ENCODE results near the gene KCTD10.
"Not testable (repeated sequence)": the region's sequence is repeated elsewhere in the genome, so short reads cannot be mapped to it uniquely, and the experiment has no call there.

KCTD10 gene

GRCh38 chr12:109473526-109474270 lies 3.4 kb downstream of the KCTD10 start:
- not testable (repeated sequence) for DNase-seq (ENCODE audit: low read depth in 2 of 2, low spot score in 1 of 2)

- no peak for DNase-seq (ENCODE audit: low read depth in 2 of 2, low spot score in 1 of 2)
Measured at GRCh38 chr12:109473006-109473405, 4.1 kb downstream of the KCTD10 start.

DNA sequence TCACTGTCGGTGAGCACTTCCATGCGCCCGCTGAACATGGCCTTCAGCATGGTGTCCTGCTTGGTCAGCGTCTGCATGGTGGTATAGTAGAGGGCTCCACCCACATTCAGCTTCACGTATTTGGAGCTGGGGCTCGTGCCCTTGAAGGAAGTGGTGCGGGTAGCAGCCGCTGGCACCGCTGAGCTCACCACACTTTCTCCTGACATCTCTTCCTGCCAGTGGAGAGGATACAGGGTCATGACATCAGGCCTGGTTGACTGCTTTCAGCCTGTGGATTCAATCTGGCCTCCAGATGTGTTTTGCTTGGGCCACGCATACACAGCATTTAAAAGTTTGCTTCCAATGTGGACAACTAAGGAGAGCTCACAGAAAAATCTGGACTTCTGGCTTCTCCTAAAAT lies 7.6 kb downstream of the KCTD10 start:
- DNase-seq (ENCODE audit: low read depth in 2 of 2, low spot score in 1 of 2): no peak

DNA sequence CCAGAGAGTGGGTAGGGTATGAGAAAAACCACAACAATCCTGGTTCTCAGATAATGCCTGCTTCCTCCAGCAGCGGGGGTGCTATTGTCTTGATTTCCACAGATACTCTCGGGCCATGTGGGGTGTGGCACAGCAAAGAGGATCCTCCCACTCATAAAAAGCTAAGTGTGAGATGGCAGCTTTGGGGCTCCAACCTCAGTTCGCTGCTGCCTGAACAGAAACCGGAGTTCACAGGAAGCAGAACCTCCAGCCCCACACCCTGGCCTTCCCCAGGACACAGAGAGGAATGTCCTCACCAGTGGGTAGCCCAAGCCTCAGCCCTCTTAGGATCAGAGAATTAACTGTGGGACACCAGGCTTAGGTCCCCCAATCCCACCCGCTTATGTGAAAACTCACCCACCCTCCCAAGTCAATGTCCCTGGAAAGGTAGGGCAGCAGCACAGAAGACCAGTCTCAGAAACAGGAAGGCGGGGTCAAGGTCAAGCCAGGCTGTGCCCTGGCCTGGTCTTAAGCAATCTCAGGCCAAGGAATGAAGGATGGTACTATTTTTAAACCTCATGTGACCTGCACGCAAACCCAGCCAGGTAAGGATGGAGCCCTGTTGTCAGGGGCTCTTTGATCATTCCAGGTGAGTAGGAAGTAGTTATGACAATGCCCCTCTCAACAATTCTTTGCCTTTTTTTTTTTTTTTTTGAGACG lies 9.0 kb downstream of the KCTD10 start:
- DNase-seq (ENCODE audit: low read depth in 2 of 2, low spot score in 1 of 2): no peak

GRCh38 chr12:109466821-109467220 lies 10.3 kb downstream of the KCTD10 start:
- DNase-seq (ENCODE audit: low read depth in 2 of 2, low spot score in 1 of 2): no peak

- no peak for DNase-seq (ENCODE audit: low read depth in 2 of 2, low spot score in 1 of 2)
Measured at GRCh38 chr12:109466305-109466704, 10.8 kb downstream of the KCTD10 start.

DNA sequence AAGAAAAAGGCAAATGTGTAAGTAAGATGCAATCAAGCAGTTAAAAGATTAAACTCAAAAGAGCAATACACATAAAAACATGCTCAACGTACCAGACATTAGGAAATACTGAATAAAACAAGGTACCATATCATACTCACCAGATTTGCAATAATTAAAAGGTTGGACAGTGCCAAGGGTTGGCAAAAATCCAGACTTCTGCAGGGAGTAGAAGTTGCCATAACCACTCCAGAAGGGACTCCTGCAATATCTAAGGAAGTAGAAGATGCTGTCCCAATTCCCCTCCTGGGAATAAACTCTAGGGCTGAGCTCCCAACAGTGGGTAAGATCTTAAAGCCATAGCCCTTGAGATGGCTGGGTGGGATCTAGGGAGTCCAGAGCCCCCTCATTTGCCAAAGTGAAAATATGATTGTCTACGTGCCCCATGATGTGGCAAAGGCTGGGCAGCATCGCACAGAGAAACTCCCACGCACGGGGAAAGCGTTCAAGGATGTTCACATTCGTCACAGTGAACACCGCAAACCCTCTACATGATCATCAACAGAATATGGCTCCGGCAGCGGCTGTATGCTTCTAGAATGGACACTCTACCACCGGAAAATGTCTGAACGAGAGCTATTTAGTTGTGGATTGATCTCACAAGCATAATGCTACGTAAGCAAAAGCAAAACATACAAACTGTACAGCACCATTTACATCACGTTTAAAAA lies 12.3 kb downstream of the KCTD10 start:
- DNase-seq (ENCODE audit: low read depth in 2 of 2, low spot score in 1 of 2): no peak

DNA sequence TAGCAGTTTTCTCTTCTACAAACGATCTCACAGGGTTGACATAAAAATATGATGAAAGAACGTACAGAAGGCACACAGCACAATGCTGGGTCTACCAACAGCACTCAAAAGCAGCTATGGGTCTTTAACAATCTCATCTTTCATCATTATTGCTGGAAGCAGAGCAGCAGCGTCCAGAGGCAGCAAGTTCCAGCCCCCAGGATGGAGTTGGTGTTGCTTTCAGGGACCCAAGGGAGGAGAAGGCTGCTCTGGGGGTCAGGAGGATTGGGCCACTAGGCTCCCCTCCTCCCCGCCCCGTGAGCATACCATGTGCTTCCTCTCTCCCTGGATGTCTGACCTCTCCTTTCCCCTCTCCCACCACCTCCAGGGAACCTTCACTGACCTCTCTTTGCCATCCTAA lies 13.3 kb downstream of the KCTD10 start:
- DNase-seq (ENCODE audit: low read depth in 2 of 2, low spot score in 1 of 2): no peak

DNA sequence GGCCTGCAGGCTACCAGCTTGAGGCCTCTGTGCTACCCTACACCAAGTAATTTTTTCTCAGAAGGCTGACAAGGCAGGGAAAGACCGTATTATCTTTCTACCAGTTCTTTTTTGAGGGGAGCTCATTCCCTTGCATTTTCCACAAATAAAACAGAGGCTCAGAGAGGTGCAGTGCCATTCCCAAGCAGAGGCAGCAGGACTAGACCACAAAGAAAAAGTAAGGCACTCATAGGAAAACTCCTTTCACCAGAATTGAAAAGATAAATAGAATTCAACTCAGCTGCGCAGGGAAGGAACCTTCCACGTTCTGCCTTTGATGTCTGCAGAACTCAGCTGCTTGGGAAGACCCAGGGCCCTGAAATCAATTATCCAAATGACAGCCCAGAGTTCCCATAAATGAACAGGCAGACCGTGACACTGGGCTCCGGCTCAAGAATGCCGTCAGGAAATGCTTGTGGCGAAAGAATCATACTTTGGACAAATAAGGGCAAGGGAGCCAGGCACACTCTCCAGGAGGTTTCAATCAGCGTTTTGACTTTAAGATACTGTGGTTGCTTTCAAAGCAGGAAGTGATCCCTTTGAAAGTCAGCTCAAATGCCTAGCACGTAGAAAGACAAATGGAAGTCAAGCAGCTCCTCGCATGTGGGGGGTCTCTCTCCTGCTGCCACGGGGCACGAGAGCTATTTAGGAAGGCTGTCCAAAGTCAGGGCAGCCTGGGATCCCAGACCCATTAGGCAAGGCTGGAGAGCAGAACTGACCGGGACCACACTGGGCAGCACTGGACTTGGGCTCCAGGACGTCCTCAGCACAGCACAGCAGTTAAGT lies 14.0 kb downstream of the KCTD10 start:
- no peak for DNase-seq (ENCODE audit: low read depth in 2 of 2, low spot score in 1 of 2)

DNA sequence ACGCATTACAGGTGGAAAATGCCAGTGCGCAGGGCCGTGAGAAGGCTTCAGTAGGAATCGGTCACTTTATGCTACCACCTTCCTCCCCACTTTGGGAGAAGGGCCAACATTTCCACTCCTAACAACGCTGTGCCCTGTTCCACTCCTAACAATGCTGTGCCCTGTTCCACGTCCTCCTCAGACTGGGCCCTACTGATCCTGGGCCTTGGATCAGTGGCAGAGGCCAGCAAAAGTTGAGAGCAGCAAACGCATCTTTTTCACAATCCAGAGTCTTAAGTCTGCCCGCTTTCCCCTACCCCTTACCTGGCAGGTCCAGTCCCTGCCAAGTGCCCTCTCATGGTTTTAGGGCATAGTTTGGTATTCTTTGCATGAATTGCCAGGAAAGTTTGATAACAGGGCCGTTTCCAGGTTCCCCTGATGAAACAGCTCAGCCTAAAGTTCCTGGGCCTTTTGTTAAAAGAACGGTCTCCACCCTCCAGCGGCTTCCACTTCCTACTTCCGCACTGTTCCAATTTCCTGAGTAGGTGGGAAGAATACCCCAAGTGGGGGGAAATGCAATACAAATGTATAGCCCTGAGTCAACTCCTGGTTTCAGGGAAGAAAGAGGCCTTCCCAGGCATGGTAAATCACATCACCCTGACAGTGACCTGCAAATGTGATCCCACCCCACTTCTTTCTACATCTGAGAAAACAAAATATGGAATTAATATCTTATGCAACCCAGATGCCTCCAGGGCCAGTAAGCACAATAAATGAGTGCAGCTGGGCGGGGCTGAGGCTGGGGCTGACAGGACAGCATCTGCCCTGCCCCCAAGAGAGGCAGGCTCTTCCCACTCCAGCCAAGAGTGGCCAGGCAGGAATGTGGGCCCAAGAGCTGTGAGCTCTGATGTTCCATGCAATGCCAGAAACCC lies 15.0 kb downstream of the KCTD10 start:
- no peak for DNase-seq (ENCODE audit: low read depth in 2 of 2, low spot score in 1 of 2)

GRCh38 chr12:109461049-109461845 lies 15.9 kb downstream of the KCTD10 start:
- no peak for DNase-seq (ENCODE audit: low read depth in 2 of 2, low spot score in 1 of 2)

GRCh38 chr12:109460538-109460937 lies 16.6 kb downstream of the KCTD10 start:
- no peak for DNase-seq (ENCODE audit: low read depth in 2 of 2, low spot score in 1 of 2)

DNA sequence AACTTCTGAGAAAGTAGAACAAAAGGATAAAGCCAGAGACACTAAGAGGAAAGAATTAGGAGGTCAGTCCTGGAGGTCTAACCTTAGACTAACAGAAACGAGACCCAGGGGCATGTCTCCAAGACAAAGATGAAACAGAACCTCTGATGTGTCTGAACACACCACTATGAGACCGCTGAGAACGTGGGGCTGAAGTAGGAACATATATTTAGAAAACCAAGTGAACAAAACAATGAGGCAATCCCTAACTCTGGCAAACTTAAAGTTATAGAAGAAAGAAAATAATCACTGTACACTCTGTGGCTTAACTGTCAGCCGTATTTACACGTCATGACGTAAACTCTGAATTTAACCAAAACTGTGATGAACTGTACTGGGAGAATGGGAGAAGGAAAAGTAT lies 17.9 kb downstream of the KCTD10 start:
- no peak for DNase-seq (ENCODE audit: low read depth in 2 of 2, low spot score in 1 of 2)

DNA sequence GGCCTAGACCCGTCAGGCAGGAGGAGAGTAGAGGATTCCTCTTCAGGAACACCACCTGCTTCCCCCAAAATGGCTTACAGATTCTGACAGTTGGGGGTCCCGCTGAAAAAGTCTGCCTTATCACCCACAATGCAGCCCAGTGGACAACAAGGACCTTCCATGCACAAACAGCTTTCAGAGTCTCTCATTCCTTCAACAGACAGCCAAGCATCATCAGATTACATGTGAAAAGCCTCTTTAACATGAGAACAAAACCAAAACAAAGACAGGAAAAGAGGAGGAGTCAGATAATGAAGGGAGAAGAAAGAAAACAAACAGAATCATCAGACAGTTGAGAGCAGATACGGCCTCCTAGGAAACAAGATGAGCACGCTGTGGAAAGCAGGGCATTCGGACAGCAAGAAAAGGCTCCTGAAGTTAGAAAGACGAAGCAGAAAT lies 18.3 kb downstream of the KCTD10 start:
- no peak for DNase-seq (ENCODE audit: low read depth in 2 of 2, low spot score in 1 of 2)

GRCh38 chr12:109458086-109458485 lies 19.0 kb downstream of the KCTD10 start:
- no peak for DNase-seq (ENCODE audit: low read depth in 2 of 2, low spot score in 1 of 2)

DNA sequence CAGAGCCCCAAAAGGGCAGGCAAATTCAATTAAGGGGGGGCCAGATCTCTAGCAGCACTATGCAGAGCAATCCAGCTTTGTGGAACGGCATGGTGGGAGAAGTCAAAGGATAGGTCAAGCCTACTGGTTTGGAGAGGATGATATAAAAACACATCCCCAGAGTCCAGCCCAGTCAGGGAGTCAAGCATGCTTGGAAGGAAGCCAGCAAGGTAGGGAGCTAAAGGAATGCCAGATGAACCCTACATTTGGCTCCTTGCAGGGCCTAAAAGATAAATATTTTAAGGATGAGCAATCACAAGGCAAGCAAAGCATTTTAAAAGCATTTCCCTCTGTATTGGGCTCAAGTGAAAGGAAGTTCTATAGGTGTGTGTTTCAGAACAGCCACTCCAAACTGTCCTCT lies 21.4 kb downstream of the KCTD10 start:
- no peak for DNase-seq (ENCODE audit: low read depth in 2 of 2, low spot score in 1 of 2)

DNA sequence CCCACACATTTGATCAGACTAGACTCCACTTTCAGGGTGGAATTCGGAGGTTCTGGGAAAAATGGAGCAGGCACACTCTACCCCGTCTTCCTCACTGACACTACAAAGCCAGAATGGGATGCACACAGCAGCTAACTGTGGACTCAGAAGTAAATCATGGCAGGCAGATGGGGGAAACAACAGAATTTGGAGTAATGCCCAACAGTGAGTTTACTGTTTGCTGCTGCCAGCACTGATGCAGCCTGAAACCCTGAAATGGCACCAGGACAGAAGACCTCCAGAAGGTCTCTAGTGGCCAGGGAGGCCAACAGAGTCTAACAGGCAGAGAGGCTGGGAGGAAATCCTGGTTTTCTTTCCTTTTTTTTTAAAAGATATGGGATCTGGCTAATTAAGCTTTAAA lies 24.6 kb downstream of the KCTD10 start:
- DNase-seq (ENCODE audit: low read depth in 2 of 2, low spot score in 1 of 2): no peak

- no peak for DNase-seq (ENCODE audit: low read depth in 2 of 2, low spot score in 1 of 2)
Measured at GRCh38 chr12:109451400-109451799, 25.7 kb downstream of the KCTD10 start.

GRCh38 chr12:109450980-109451379 lies 26.1 kb downstream of the KCTD10 start:
- no peak for DNase-seq (ENCODE audit: low read depth in 2 of 2, low spot score in 1 of 2)
